ENCODE measurements around the gene NHSL2.

Gene NHSL2

DNA sequence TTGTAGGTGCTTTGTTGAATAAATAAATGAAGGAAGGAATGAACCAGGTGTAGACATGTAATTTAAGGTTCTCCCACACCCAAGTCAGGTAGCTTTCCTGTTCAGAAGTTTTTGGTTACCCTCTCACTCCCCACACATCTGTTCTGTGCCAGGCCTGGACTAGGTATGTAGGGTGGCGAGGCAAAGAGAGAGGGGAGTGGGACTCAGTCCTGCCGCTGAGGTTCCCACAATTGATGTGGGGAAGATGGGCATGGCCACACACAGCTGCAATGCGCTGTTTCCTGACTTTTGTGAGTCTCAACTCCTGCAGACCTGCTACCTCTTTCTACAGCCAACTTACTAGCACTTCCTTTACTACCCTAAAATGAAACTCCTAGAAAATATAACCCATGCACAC, 132.2 kb downstream of the NHSL2 start:
- TF ChIP-seq, protein P1, sequence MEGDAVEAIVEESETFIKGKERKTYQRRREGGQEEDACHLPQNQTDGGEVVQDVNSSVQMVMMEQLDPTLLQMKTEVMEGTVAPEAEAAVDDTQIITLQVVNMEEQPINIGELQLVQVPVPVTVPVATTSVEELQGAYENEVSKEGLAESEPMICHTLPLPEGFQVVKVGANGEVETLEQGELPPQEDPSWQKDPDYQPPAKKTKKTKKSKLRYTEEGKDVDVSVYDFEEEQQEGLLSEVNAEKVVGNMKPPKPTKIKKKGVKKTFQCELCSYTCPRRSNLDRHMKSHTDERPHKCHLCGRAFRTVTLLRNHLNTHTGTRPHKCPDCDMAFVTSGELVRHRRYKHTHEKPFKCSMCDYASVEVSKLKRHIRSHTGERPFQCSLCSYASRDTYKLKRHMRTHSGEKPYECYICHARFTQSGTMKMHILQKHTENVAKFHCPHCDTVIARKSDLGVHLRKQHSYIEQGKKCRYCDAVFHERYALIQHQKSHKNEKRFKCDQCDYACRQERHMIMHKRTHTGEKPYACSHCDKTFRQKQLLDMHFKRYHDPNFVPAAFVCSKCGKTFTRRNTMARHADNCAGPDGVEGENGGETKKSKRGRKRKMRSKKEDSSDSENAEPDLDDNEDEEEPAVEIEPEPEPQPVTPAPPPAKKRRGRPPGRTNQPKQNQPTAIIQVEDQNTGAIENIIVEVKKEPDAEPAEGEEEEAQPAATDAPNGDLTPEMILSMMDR (IDR thresholded peaks at IDR 0.05; ENCODE audit: control insufficient read depth, extremely low read depth, insufficient read depth): no peak
- DNase-seq (ENCODE audit: low read depth): no peak
- no peak overlapping the region for H3K4me3 ChIP-seq (ENCODE audit: low read depth, low read length)

DNA sequence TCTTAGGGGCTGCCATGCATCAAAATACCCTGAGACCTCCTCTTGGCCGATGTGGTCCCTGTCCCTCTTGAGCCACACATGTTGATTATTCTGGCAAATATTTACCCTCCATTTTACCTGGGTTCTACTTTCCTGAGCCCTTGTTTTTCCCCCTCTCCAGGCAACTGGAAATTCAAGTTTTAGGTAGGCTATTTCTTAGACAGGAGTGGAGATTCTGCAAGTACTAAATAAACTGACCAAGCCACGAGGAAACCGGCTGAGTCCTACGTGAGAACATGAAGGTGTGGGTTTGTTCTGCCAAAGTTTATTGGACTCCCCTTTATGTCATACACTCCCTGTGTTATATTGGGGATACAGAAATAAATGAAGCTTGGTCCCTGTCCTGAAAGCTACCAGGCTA, 133.0 kb downstream of the NHSL2 start:
- DNase-seq (ENCODE audit: low read depth): no peak
- H3K4me3 ChIP-seq (ENCODE audit: low read depth, low read length): no peak overlapping the region
- TF ChIP-seq, protein P1 (IDR thresholded peaks at IDR 0.05; ENCODE audit: control insufficient read depth, extremely low read depth, insufficient read depth): no peak

DNA sequence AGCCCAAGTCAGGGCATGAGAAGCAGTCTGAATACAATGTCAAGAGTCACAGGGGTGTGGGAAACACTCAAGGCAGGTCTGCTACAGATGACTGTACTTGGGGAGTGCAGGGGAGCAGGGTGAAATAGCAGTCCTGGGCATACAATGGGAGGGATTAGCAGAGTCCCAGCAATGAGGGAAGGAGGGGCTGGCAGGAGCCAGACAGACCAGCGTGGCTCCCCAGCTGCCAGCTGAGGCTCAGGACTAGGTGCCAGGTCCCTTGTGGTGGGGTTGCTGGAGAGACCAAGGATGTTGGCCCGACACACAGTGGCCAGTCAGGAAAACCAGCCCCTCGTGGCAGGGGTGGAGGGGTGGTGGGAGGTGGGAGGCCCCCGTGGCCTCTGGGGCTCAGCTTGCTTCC, 134.5 kb downstream of the NHSL2 start:
- H3K4me3 ChIP-seq (ENCODE audit: low read depth, low read length): no peak overlapping the region
- no peak for DNase-seq (ENCODE audit: low read depth)
- TF ChIP-seq, protein P1 (IDR thresholded peaks at IDR 0.05; ENCODE audit: control insufficient read depth, extremely low read depth, insufficient read depth): no peak

DNA sequence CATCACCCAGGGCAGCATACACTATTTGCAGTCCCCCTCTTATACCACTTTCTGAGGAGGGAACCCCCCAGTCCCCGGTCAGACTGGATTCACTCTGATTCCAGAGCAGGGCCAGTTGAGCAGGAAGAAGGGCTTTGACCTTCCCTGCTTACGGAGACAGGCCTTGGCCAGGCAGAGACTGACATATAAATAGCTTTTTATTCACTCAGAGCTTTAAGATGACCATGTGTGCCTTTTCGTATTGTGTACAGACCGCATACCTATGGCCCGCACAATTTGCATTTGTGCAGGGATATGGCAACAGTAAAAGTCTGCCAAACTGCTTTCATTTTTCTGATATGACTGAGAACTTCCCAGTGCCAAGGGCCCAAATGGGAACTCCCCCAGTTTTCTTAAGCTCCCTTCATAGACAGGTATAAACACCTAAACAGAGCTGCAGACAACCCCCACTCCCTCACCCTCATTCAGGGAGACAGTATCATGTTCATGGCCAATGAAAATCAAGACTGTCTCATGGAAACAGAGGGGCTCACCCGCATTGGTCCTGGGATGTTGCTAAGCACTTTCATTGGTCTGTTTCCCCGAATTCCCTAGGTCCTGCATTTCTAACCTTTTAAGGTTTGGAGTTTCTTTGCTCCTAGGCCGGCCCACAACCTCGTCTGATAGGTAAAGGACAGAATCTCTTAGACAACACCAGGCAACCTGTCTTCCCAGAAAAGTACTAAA, 135.1 kb downstream of the NHSL2 start:
- no peak overlapping the region for H3K4me3 ChIP-seq (ENCODE audit: low read depth, low read length)
- peak; percentile 88 for DNase-seq (ENCODE audit: low read depth)
- TF ChIP-seq, protein P1 (IDR thresholded peaks at IDR 0.05; ENCODE audit: control insufficient read depth, extremely low read depth, insufficient read depth): no peak

DNA sequence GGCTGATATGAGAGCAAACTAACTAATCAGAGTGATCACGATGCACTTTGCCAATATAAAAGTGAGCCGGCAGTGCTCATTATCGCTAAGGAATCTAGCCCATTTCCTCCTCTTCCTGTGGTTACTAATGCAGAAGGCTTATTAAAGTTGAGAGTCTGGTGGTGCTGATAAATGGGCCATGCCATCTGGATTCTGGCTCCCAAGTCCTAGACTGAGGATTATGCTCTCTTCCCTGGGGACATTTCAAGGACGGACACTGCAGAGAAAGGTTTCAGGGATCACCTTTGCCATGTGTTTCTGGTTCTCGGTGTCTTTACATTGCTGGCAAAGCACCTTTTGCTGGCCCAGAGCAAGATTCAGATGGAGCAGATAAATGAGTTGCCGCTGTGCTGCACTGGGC, 135.8 kb downstream of the NHSL2 start:
- no peak overlapping the region for H3K4me3 ChIP-seq (ENCODE audit: low read depth, low read length)
- TF ChIP-seq, protein P1 (IDR thresholded peaks at IDR 0.05; ENCODE audit: control insufficient read depth, extremely low read depth, insufficient read depth): no peak
- peak; percentile 34 for DNase-seq (ENCODE audit: low read depth)

DNA sequence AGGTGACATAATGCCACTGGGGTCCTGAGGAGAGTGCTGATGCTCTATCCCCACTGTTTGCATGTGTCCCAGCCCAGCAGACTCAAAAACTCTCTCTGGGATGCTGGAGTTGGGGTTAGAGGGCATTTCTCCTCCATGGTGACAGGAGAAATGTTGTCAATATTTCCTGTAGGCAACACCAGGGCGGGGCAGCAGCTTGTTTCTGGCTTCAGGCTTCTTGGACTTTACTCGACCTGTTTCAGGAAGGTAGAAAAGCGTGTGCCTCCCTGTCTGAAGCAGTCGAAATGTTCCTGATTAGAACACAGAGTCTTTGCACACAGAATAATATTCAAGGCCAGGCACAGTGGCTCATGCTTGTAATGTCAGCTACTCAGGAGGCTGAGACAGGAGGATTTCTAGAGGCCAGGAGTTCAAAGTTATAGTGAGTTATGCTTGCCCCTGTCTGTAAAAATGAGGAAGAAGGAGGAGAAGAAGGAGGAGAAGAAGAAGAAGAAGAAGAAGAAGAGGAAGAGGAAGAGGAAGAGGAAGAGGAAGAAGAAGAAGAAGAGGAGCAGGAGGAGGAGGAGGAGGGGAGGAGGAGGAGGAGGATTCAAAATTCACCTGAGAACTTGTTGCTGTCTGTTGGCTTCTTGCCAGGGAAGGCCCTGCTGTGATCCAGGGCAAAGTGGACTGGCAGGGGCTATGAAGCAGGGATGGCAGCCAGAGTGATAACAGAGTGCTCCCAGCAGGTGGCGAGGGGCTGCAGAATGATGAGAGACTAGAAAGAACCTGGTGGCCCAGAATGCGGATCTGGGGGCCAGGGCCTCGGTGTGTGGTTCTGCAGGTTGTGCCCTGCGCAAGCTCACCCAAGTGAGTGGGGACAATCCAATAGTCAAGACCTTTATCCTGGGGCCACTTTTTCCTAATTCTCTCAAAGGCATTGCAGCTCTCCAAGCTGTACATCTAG, 138.1 kb downstream of the NHSL2 start:
- no peak overlapping the region for H3K4me3 ChIP-seq (ENCODE audit: low read depth, low read length)
- DNase-seq (ENCODE audit: low read depth): no peak
- TF ChIP-seq, protein P1 (IDR thresholded peaks at IDR 0.05; ENCODE audit: control insufficient read depth, extremely low read depth, insufficient read depth): no peak

Data from LNCaP clone FGC (cell line).